Mesodermal cell (in vitro differentiated cells): ENCODE data around the gene USP33.

Source experiments
- H3K27ac ChIP-seq: 2 replicates; pipeline ENCODE4 v1.7.0; 2013; ENCODE audit warnings: mild to moderate bottlenecking, low read depth, low read length, moderate library complexity; ENCODE audit not compliant: severe bottlenecking
- H3K36me3 ChIP-seq: 2 replicates; pipeline ENCODE4 v1.7.1; 2013; ENCODE audit warnings: mild to moderate bottlenecking, low read length, moderate library complexity; ENCODE audit not compliant: control insufficient read depth, insufficient read depth
- H3K4me1 ChIP-seq: one replicate; pipeline ENCODE4 v1.7.1; 2013; ENCODE audit warnings: mild to moderate bottlenecking, low read length; ENCODE audit not compliant: insufficient read depth, control insufficient read depth, poor library complexity, severe bottlenecking
- H3K4me3 ChIP-seq: 2 replicates; pipeline ENCODE4 v1.7.0; 2013; ENCODE audit warnings: low read length, control low read depth, mild to moderate bottlenecking; ENCODE audit not compliant: insufficient read depth, poor library complexity, severe bottlenecking; ENCODE audit errors: extremely low read depth
- H3K9me3 ChIP-seq: 2 replicates; pipeline ENCODE4 v1.7.1; 2013; ENCODE audit warnings: mild to moderate bottlenecking, low read length, moderate library complexity; ENCODE audit not compliant: control insufficient read depth
- WGBS, 2 experiments: methylation state at CpG; one replicate each; pipeline ENCODE4 v1.1.5; 2013; ENCODE audit warnings: missing lambda C conversion rate in 2 of 2; ENCODE audit not compliant: insufficient coverage in 2 of 2; 5-methylcytosine and 5-hydroxymethylcytosine counted together

The USP33 gene

GRCh38 chr1:77671836-77672235 is 87.8 kb downstream of the USP33 start:
- no peak overlapping the region for H3K27ac ChIP-seq
- H3K36me3 ChIP-seq: no peaks in the 10 kb centered on the region
- H3K4me3 ChIP-seq: no peak overlapping the region
- 100% methylated on average over 1 to 2 of the region's 5 CpGs for WGBS, 2 experiments
- H3K4me1 ChIP-seq: no peaks in the 10 kb centered on the region
- no peaks in the 10 kb centered on the region for H3K9me3 ChIP-seq

GRCh38 chr1:77670330-77670729 is 89.3 kb downstream of the USP33 start:
- no peaks in the 10 kb centered on the region for H3K36me3 ChIP-seq
- no peak overlapping the region for H3K27ac ChIP-seq
- H3K4me3 ChIP-seq: no peak overlapping the region
- no peaks in the 10 kb centered on the region for H3K4me1 ChIP-seq
- 98 to 99% methylated on average over 6 to 7 of the region's 7 CpGs for WGBS, 2 experiments
- H3K9me3 ChIP-seq: no peaks in the 10 kb centered on the region

- no peaks in the 10 kb centered on the region for H3K36me3 ChIP-seq
- H3K9me3 ChIP-seq: no peaks in the 10 kb centered on the region
- no CpG with 5 or more reads among the region's 1 CpG for WGBS, 2 experiments
These were observed 90.7 kb downstream of the USP33 start for GRCh38 chr1:77668924-77669449.

GRCh38 chr1:77664939-77665516 is 94.6 kb downstream of the USP33 start:
- Histone ChIP-seq H3K9me3 (no peaks in the 10 kb centered on the region), H3K36me3 (peaks cover 4% of the 10 kb centered on the region), H3K27ac (no peak overlapping the region), H3K4me1 (no peaks in the 10 kb centered on the region), H3K4me3 (no peak overlapping the region)
- no CpG with 5 or more reads among the region's 3 CpGs for WGBS, 2 experiments

More at GRCh38 chr1:77668924-77669449, 90.7 kb downstream of the USP33 start:
- Histone ChIP-seq H3K4me3 (no peak overlapping the region), H3K4me1 (no peaks in the 10 kb centered on the region), H3K27ac (no peak overlapping the region)

- 83 to 98% methylated on average over 4 of the region's 4 CpGs for WGBS, 2 experiments
- Histone ChIP-seq H3K9me3 (no peaks in the 10 kb centered on the region), H3K36me3 (peaks cover 11% of the 10 kb centered on the region), H3K4me3 (no peak overlapping the region), H3K27ac (no peak overlapping the region), H3K4me1 (no peaks in the 10 kb centered on the region)
These were observed 98.0 kb downstream of the USP33 start for GRCh38 chr1:77661696-77662095.

- no peaks in the 10 kb centered on the region for H3K9me3 ChIP-seq
- H3K27ac ChIP-seq: no peak overlapping the region
- H3K36me3 ChIP-seq: peaks cover 17% of the 10 kb centered on the region
- H3K4me3 ChIP-seq: no peak overlapping the region
- H3K4me1 ChIP-seq: no peaks in the 10 kb centered on the region
- 92 to 100% methylated on average over 3 of the region's 4 CpGs for WGBS, 2 experiments
These were observed 99.6 kb downstream of the USP33 start for GRCh38 chr1:77659879-77660593.

- Histone ChIP-seq H3K4me3 (no peak overlapping the region), H3K36me3 (peaks cover 22% of the 10 kb centered on the region), H3K4me1 (no peaks in the 10 kb centered on the region), H3K27ac (no peak overlapping the region), H3K9me3 (no peaks in the 10 kb centered on the region)
- 100% methylated on average over 2 of the region's 6 CpGs; no CpG with 5 or more reads in 1 of the 2 experiments for WGBS, 2 experiments
These were observed 101.4 kb downstream of the USP33 start for GRCh38 chr1:77658271-77658670.

GRCh38 chr1:77655431-77655974 is 104.1 kb downstream of the USP33 start:
- no peak overlapping the region for H3K4me3 ChIP-seq
- WGBS, 2 experiments: 92% methylated on average over 2 of the region's 2 CpGs; no CpG with 5 or more reads in 1 of the 2 experiments
- no peaks in the 10 kb centered on the region for H3K4me1 ChIP-seq
- H3K36me3 ChIP-seq: peaks cover 33% of the 10 kb centered on the region
- peaks cover 13% of the 10 kb centered on the region for H3K9me3 ChIP-seq
- no peak overlapping the region for H3K27ac ChIP-seq

- H3K4me1 ChIP-seq: no peaks in the 10 kb centered on the region
- H3K4me3 ChIP-seq: no peak overlapping the region
- H3K36me3 ChIP-seq: peaks cover 26% of the 10 kb centered on the region
- H3K27ac ChIP-seq: no peak overlapping the region
- 96% methylated on average over 5 to 6 of the region's 6 CpGs for WGBS, 2 experiments
- H3K9me3 ChIP-seq: peaks cover 13% of the 10 kb centered on the region
These were observed 106.6 kb downstream of the USP33 start for GRCh38 chr1:77652970-77653516.

GRCh38 chr1:77652268-77652667 is 107.4 kb downstream of the USP33 start:
- no peak overlapping the region for H3K4me3 ChIP-seq
- H3K36me3 ChIP-seq: peaks cover 30% of the 10 kb centered on the region
- no peak overlapping the region for H3K27ac ChIP-seq
- H3K4me1 ChIP-seq: no peaks in the 10 kb centered on the region
- H3K9me3 ChIP-seq: peaks cover 13% of the 10 kb centered on the region
